Osteocyte (in vitro differentiated cells): ENCODE results near the gene HOXC9. TPM values are rescaled to one million over a fixed set of nuclear protein-coding genes. Genes with fewer than 3 reads are reported as not detected.

Experiments
- DNase-seq: peaks from one replicate; pipeline ENCODE4 v3.0.0; 2021; ENCODE audit warnings: mixed read lengths; ENCODE audit not compliant: unreplicated experiment; ENCODE audit errors: extremely low spot score
- H3K27ac Mint-ChIP-seq: one replicate; pipeline ENCODE4 v1.8.0; 2021; ENCODE audit warnings: mild to moderate bottlenecking, mixed read lengths; ENCODE audit not compliant: unreplicated experiment
- H3K27me3 Mint-ChIP-seq: one replicate; pipeline ENCODE4 v1.8.0; 2021; ENCODE audit warnings: mixed read lengths; ENCODE audit not compliant: unreplicated experiment
- H3K36me3 Mint-ChIP-seq: one replicate; pipeline ENCODE4 v1.8.0; 2021; ENCODE audit warnings: mixed read lengths; ENCODE audit not compliant: unreplicated experiment
- H3K4me1 Mint-ChIP-seq: one replicate; pipeline ENCODE4 v1.8.0; 2021; ENCODE audit warnings: mixed read lengths; ENCODE audit not compliant: unreplicated experiment
- H3K4me3 Mint-ChIP-seq: one replicate; pipeline ENCODE4 v1.8.0; 2021; ENCODE audit warnings: mild to moderate bottlenecking, moderate library complexity, mixed read lengths; ENCODE audit not compliant: unreplicated experiment
- H3K9me3 Mint-ChIP-seq: one replicate; pipeline ENCODE4 v1.8.0; 2021; ENCODE audit warnings: mixed read lengths; ENCODE audit not compliant: unreplicated experiment
- CTCF ChIP-seq: fragments of 200-600 bp; sonication (generic); IDR thresholded peaks from 2 replicates; pipeline ENCODE4 v1.5.0; 2021; ENCODE audit warnings: antibody characterized with exemption, mild to moderate bottlenecking, moderate library complexity
- total RNA-seq: library from RNA; stranded (reverse); gene quantifications from 2 replicates; pipeline ENCODE4 v1.2.1, GENCODE V29; 2021

Gene HOXC9
- total RNA-seq, 1 donor from 2014 or later, result not detected

- Mint-ChIP-seq H3K27ac (no peak overlapping the region), H3K27me3 (peaks cover 98% of the 10 kb centered on the region), H3K4me3 (no peak overlapping the region), H3K36me3 (no peaks in the 10 kb centered on the region), H3K9me3 (no peaks in the 10 kb centered on the region), H3K4me1 (no peaks in the 10 kb centered on the region)
- no peak for TF ChIP-seq CTCF
- DNase-seq, result no peak
Measured at GRCh38 chr12:54047964-54048303, 48.0 kb downstream of the HOXC9 start.

- no peak for DNase-seq
- Mint-ChIP-seq H3K4me1 (no peaks in the 10 kb centered on the region), H3K9me3 (no peaks in the 10 kb centered on the region), H3K27ac (no peak overlapping the region), H3K36me3 (no peaks in the 10 kb centered on the region), H3K4me3 (no peak overlapping the region), H3K27me3 (peaks cover 99% of the 10 kb centered on the region)
- TF ChIP-seq CTCF, result no peak
Measured at GRCh38 chr12:54048406-54049093, 48.6 kb downstream of the HOXC9 start.

- H3K27me3 Mint-ChIP-seq, result peaks cover 98% of the 10 kb centered on the region
- no peak overlapping the region for H3K27ac Mint-ChIP-seq
- H3K9me3 Mint-ChIP-seq, result no peaks in the 10 kb centered on the region
- H3K36me3 Mint-ChIP-seq, result no peaks in the 10 kb centered on the region
- no peak for DNase-seq
- no peak for TF ChIP-seq CTCF
- no peaks in the 10 kb centered on the region for H3K4me1 Mint-ChIP-seq
- H3K4me3 Mint-ChIP-seq, result no peak overlapping the region
Measured at GRCh38 chr12:54049108-54049507, 49.1 kb downstream of the HOXC9 start.

GRCh38 chr12:54050482-54050810, 50.5 kb downstream of the HOXC9 start:
- Mint-ChIP-seq H3K36me3 (no peaks in the 10 kb centered on the region), H3K27ac (no peak overlapping the region), H3K9me3 (no peaks in the 10 kb centered on the region), H3K4me1 (no peaks in the 10 kb centered on the region), H3K27me3 (peaks cover 95% of the 10 kb centered on the region), H3K4me3 (no peak overlapping the region)
- TF ChIP-seq CTCF, result no peak
- DNase-seq, result no peak

- no peak for DNase-seq
- no peak for TF ChIP-seq CTCF
- no peaks in the 10 kb centered on the region for H3K9me3 Mint-ChIP-seq
- no peak overlapping the region for H3K4me3 Mint-ChIP-seq
- peaks cover 95% of the 10 kb centered on the region for H3K27me3 Mint-ChIP-seq
- H3K27ac Mint-ChIP-seq, result no peak overlapping the region
- H3K36me3 Mint-ChIP-seq, result no peaks in the 10 kb centered on the region
- no peaks in the 10 kb centered on the region for H3K4me1 Mint-ChIP-seq
Measured at GRCh38 chr12:54051026-54051842, 51.3 kb downstream of the HOXC9 start.
